Stimulated activated CD8-positive, alpha-beta memory T cell treated with anti-CD3 and anti-CD28 coated beads, Interleukin-4, amount 100 ng/mL, for 4 hours (primary cell): ENCODE results near the gene TTI1.

Experiments
- DNase-seq, 2 donors: peaks; one replicate each; pipeline ENCODE4 v3.0.0-alpha.2; 2020; ENCODE audit warnings: low read depth in 2 of 2, low spot score in 1 of 2

Gene TTI1

GRCh38 chr20:37939701-37940560 lies 93.3 kb downstream of the TTI1 start:
- no peak for DNase-seq

- DNase-seq, result no peak
Observed at GRCh38 chr20:37938954-37939353, 94.3 kb downstream of the TTI1 start.

GRCh38 chr20:37938181-37938750 lies 95.0 kb downstream of the TTI1 start:
- no peak for DNase-seq

- DNase-seq, result no peak
Observed at GRCh38 chr20:37937686-37938085, 95.6 kb downstream of the TTI1 start.

- DNase-seq, result no peak
Observed at GRCh38 chr20:37936451-37936850, 96.8 kb downstream of the TTI1 start.

- no peak for DNase-seq
Observed at GRCh38 chr20:37936041-37936440, 97.2 kb downstream of the TTI1 start.

- no peak for DNase-seq
Observed at GRCh38 chr20:37935435-37935834, 97.8 kb downstream of the TTI1 start.

GRCh38 chr20:37934634-37935375 lies 98.5 kb downstream of the TTI1 start:
- DNase-seq, result no peak

GRCh38 chr20:37933786-37934633 lies 99.2 kb downstream of the TTI1 start:
- DNase-seq, result no peak
